A673 (cell line): ENCODE measurements around the gene ACACA.

Source experiments
- EZH2 ChIP-seq: fragments of 200-600 bp; sonication (generic); IDR thresholded peaks from 2 replicates; pipeline ENCODE4 v1.6.1; 2017; ENCODE audit warnings: borderline replicate concordance, low read depth, mild to moderate bottlenecking, mixed read lengths, antibody characterized with exemption, low read length; ENCODE audit not compliant: poor library complexity, severe bottlenecking
- TF ChIP-seq, protein P1 (sequence below): fragments of 300-800, 200-600 bp; sonication (generic); conservative IDR thresholded peaks from 2 replicates; pipeline ENCODE4 v1.5.1; 2017; ENCODE audit warnings: low read depth, mild to moderate bottlenecking, antibody characterized with exemption, low read length, moderate library complexity, mixed read lengths

DNA sequence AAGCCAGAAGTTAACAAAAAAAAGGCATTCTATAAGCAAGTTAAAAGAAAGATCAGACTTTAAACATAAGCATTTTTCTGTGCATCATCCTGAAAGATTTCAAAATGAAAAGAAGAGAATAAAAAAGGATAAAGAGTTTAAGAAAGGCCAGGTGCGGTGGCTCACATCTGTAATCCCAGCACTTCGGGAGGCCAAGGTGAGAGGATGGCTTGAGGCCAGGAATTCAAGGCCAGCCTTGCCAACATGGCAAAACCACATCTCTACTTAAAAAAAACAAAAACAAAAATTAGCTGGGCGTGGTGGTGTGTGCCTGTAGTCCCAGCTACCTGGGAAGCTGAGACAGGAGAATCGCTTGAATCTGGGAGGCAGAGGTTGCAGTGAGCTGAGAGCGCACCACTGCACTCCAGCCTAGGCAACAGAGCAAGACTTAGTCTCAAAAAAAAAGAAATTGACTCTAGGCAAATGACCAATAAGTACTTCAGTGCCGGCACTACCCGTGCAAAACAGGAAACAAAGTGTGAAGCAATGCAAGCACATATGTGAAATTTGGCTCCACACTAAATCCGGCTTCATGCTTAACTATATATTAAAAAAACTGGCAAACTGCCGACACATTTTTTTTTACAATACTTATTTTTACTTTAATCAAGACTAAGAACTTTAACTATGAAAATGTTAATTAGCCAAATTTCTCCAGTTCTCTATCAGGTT lies 114.1 kb downstream of the ACACA start:
- TF ChIP-seq, protein P1, sequence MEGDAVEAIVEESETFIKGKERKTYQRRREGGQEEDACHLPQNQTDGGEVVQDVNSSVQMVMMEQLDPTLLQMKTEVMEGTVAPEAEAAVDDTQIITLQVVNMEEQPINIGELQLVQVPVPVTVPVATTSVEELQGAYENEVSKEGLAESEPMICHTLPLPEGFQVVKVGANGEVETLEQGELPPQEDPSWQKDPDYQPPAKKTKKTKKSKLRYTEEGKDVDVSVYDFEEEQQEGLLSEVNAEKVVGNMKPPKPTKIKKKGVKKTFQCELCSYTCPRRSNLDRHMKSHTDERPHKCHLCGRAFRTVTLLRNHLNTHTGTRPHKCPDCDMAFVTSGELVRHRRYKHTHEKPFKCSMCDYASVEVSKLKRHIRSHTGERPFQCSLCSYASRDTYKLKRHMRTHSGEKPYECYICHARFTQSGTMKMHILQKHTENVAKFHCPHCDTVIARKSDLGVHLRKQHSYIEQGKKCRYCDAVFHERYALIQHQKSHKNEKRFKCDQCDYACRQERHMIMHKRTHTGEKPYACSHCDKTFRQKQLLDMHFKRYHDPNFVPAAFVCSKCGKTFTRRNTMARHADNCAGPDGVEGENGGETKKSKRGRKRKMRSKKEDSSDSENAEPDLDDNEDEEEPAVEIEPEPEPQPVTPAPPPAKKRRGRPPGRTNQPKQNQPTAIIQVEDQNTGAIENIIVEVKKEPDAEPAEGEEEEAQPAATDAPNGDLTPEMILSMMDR, result no peak
- no peak for TF ChIP-seq EZH2
